Muscle of arm (tissue), 12 donors: ENCODE data around the gene TMEM178B. TPM values are rescaled to one million over a fixed set of nuclear protein-coding genes. Genes with fewer than 3 reads are reported as not detected.
"Not testable (repeated sequence)": the region's sequence is repeated elsewhere in the genome, so short reads cannot be mapped to it uniquely, and the experiment has no call there.

Experiments used
- DNase-seq: peaks from one replicate; pipeline ENCODE4 v3.0.0-alpha.2; 2013
- polyA plus RNA-seq, 12 donors: library from polyadenylated mRNA; unstranded; fragments of 120-200 nt; gene quantifications; one replicate each; pipeline ENCODE4 v1.2.1, GENCODE V29; 2013; ENCODE audit not compliant: insufficient read length in 12 of 12

The TMEM178B gene
- polyA plus RNA-seq, 12 donors: 0.50 to 1.9 (median 0.73) TPM; not detected in 1

DNA sequence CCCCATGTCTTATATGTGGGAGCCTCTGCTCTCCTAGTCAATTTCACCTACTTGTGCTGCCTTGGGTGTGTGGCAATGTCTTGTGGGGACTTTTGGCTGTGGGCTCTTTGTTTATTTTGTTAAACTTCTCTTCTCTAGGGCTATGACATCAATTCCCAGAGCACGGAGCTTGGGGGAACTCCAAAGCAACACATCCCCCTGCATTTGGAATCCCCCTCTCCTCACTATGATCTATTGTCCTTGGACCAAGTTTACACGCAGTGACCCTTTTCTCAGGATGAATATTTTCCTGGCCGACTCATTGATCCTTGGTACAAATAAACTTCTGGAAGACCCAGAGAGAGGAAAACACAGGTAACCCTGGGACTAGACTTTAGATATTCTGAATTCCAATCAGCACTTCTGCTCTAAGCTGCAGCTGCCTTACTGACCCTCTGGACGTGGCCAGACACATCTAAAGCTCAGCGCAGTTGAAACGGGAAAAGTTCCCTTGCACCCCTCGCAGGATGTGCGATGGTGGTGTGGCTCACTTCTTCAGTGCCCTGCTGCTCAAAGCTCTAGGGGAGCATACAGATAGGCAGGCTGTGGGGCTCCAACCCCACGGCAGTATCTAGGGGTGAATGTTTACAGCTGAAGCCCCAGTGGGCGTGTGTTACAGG lies 110.8 kb downstream of the TMEM178B start:
- DNase-seq: no peak

GRCh38 chr7:141185369-141185967 lies 111.6 kb downstream of the TMEM178B start:
- no peak for DNase-seq

DNA sequence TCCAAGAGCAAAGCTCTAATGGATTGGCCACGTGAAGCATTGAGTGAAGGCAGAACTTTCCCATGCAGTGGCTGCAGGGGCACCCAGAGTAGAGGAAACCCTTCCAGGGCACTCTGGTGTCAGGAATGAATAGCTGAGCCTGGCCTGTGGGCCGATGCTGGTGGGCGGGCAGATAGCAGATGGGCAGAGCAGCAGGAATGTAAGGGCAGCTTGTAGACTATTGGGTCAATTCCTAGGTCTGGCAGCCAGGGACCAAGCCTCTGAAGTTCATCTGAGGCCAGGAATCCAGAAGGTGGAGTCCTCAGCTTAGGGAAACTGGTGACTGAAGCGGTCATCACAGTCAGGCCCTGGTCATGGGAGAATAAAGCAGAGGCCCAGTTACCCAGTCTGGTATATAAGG lies 115.4 kb downstream of the TMEM178B start:
- no peak for DNase-seq

- no peak for DNase-seq
Measured at GRCh38 chr7:141190495-141190894, 116.6 kb downstream of the TMEM178B start.

- no peak for DNase-seq
Measured at GRCh38 chr7:141191277-141191676, 117.4 kb downstream of the TMEM178B start.

GRCh38 chr7:141193066-141193465 lies 119.2 kb downstream of the TMEM178B start:
- no peak for DNase-seq

DNA sequence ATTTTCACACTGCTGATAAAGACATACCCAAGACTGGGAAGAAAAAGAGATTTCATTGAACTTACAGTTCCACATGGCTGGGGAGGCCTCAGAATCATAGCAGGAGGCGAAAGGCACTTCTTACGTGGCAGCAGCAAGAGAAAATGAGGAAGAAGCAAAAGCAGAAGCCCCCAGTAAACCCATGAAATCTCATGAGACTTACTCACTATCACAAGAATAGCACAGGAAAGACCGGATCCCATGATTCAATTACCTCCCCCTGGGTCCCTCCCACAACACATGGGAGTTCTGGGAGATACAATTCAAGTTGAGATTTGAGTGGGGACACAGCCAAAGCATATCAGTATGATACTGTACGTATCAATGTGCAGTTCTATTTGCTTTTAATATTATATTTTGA lies 121.9 kb downstream of the TMEM178B start:
- DNase-seq: not testable (repeated sequence)

DNA sequence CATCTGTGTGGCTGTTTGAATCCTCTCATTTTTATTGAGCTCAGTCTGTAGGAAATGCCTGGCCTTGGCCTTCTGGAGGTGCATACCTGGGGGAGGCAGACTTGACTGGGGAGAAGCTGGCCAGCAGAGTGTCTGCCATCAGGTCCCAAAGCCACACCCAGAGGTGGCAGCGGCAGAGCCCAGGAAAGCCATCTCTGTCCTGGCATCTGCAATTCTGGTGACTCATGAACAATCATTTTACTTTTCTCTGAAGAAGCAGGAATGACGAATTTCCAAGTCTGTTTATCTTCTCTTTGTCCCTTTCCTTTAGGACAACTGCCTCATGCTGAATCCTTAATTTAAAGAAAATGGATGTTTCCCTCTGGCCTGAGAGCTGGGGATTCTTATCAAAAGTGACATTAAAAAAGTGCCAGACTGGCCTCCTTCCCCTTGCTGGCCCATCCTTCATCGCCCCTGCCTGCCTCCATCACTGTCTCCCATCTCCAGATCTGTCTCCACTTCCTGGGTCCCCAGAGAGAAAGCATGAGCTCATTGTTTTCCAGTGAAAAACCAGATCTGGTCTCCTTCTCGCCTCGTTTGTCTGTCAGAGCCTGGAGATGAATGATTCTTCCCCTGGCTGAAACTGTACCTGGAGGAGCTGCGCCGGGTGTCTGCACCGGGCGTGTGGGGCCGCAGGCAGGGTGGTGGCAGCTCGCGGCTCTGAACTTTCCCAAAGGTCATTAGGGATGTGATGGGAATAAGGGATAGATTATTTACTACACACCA lies 124.5 kb downstream of the TMEM178B start:
- DNase-seq: no peak

DNA sequence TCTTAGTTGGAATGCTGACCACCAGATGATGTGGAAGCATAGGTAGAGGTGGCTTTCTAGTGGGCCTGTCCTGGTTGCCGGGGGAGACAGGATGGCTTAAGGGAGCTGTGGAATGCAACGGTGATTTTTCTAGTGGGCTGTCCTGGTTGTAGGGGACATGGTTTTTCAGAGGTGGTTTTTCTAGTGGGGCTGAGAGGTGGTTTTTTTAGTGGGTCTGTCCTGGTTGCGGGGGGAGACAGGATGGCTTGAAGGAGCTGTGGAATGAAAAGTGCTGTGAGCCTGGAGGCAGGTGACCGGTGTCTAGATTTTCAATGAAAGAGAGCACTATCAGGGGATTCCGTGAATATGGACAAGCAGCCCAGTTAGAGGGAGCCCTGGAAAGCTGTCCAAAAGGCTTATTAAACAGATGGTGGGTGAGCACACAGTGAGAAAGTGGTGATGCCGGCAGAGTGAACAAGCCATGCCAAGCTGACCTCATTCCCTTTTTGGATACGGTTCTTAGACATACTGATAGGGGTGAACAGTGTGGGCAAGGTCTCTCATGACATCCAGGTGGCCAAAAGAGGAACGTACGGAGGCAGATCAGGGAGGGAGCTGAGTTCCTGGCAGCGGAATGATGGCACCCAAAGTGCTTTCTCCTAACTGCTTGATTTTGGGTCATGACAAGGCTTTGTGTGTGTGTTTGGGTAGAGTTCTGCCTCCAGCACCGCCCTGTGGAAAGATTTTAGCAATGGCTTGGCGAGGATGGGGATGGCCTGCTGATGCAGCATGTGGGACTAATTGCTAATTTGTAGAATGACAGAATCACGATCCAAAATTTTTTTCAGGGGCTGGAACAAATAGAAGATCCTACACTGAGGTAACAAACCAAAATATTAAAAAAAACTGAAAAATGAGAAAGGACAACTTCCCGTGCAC lies 126.6 kb downstream of the TMEM178B start:
- DNase-seq: no peak

- DNase-seq: no peak
Measured at GRCh38 chr7:141201145-141201885, 127.5 kb downstream of the TMEM178B start.

GRCh38 chr7:141202535-141202934 lies 128.7 kb downstream of the TMEM178B start:
- DNase-seq: no peak

DNA sequence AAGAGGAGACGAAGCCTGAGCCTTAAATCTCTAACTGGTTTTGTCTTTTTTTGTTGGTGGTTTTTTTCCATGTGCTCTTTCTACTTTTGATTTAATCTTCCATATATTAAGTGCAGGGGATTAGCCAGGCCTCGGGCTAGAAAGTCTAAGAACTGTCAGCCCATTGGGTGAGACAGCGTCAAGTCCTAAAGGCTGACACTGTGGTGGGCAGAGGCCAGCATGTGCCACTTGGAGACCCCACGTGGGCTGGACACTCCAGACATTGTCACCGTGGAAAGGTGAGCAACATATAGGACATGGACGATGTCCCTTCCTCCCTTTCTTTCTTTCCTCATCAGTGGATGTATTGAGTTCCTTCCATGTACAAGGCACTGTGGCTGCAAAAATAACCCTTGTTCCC lies 129.3 kb downstream of the TMEM178B start:
- no peak for DNase-seq

- no peak for DNase-seq
Measured at GRCh38 chr7:141203586-141203985, 129.7 kb downstream of the TMEM178B start.

- DNase-seq: no peak
Measured at GRCh38 chr7:141207661-141208060, 133.8 kb downstream of the TMEM178B start.

GRCh38 chr7:141208539-141208938 lies 134.7 kb downstream of the TMEM178B start:
- no peak for DNase-seq

- no peak for DNase-seq
Measured at GRCh38 chr7:141209454-141209853, 135.6 kb downstream of the TMEM178B start.

DNA sequence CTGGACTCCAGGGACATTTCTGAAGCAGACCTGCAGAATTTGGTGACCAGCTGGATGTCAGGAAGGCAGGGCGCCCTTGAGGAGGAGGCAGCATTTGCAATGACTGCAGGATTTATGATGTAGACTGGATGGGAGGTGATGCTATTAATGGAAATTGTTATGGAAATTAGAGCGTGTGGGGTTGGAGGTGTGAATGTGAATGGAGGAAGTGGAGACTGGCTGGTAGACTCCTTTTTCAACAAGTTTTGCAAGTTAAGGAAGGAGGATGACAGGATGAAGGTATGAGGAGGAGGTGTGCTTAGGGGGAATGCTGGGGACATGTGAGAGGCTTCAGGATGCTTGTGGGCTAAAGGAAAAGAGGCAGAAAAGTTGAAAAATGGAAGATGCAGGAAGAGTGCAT lies 137.0 kb downstream of the TMEM178B start:
- DNase-seq: no peak

GRCh38 chr7:141213226-141213625 lies 139.4 kb downstream of the TMEM178B start:
- DNase-seq: no peak

DNA sequence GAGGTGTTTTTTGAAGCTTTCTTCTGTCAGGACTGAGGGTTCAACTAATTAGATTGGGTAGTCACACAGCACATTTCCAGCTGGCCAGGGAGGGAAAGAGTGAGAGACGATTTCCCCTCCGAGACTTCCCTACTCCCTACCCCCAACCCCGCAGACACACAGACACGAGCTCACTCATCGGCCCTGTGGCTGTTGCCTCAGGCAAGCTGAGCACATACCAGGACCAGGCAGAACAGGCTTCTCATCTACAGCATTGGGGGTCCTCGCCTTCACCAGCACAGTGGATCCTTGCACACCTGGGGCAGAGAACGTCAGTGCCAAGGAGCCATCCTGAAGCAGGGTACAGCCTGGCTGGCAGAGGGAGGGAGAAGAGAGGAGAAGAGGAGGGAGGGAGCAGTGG lies 144.1 kb downstream of the TMEM178B start:
- no peak for DNase-seq

DNA sequence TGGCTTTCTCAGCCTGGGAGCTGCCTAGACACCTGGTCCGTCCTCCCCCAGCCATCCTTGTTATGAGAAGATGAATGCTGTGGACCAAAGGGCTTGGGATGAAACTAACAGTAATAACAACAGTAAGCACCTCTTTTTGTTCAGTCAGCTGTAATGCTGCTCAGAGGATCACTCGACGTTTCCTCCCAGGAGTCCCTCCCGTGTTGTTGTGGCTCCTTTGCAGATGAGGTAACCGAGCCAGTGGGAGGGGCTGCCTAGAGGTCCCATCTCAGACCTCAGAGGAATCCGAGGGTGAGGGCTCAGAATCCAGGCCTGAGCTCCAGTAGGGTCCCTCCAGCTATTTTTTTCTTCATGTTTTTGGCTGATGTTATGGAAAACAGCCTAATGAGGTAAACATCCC lies 145.1 kb downstream of the TMEM178B start:
- DNase-seq: no peak

GRCh38 chr7:141220263-141220880 lies 146.5 kb downstream of the TMEM178B start:
- DNase-seq: no peak
